Measurements from ENCODE around the gene PHF21B. TPM values are rescaled to one million over a fixed set of nuclear protein-coding genes. Genes with fewer than 3 reads are reported as not detected.

Gene PHF21B
- total RNA-seq, 2 experiments from 2014 or later: not detected

GRCh38 chr22:44982445-44982844 lies 27.4 kb downstream of the PHF21B start:
- H3K27ac Mint-ChIP-seq: no peak overlapping the region
- H3K36me3 Mint-ChIP-seq: no peaks in the 10 kb centered on the region
- intact Hi-C loops (cut with micrococcal nuclease): no loop called here
- H3K9me3 Mint-ChIP-seq: peaks cover 4% of the 10 kb centered on the region
- ChIA-PET POLR2A (interaction anchor here (0.7 kb wide), 1 partner anchor 895 kb away, joined by 3 read pairs; no protein-coding TSS in a partner anchor), CTCF (interaction anchor here (1.1 kb wide), 1 partner anchor 97 kb away, joined by 3 read pairs; no protein-coding TSS in a partner anchor)
- H3K4me3 Mint-ChIP-seq: no peak overlapping the region
- no peak for DNase-seq
- H3K4me1 Mint-ChIP-seq (ENCODE audit: low read depth): no peaks in the 10 kb centered on the region
- H3K27me3 Mint-ChIP-seq: peaks cover 12% of the 10 kb centered on the region

- no peak overlapping the region for H3K4me3 Mint-ChIP-seq
- peaks cover 12% of the 10 kb centered on the region for H3K27me3 Mint-ChIP-seq
- intact Hi-C loops (cut with micrococcal nuclease): no loop called here
- DNase-seq: no peak
- ChIA-PET CTCF (interaction anchor here (1.1 kb wide), 1 partner anchor 97 kb away, joined by 3 read pairs; no protein-coding TSS in a partner anchor), POLR2A (no interaction called here)
- H3K27ac Mint-ChIP-seq: no peak overlapping the region
- H3K9me3 Mint-ChIP-seq: peaks cover 4% of the 10 kb centered on the region
- no peaks in the 10 kb centered on the region for H3K4me1 Mint-ChIP-seq (ENCODE audit: low read depth)
- no peaks in the 10 kb centered on the region for H3K36me3 Mint-ChIP-seq
Observed at GRCh38 chr22:44981857-44982256, 27.9 kb downstream of the PHF21B start.

DNA sequence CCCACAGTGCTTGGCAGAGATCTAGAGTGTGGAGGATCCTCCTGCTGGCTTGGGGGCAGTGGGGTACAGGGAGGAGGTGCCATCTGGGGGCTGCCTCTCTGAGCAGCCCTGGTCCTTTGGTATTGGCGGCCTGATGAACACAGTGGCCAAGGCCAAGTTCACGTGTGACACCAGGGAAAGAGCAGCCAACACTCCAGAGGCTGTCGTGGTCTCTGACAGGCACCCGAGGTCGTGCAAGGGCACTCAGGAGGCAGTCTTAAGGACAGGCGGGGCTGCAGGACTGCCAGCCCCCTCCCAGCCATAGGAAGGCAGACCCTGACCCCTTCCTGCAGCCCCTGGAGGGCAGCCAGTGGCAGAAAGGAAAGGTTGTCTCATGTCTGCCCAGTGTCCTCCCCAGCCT lies 30.7 kb downstream of the PHF21B start:
- no peak for DNase-seq
- H3K4me3 Mint-ChIP-seq: no peak overlapping the region
- no peak overlapping the region for H3K27ac Mint-ChIP-seq
- no peaks in the 10 kb centered on the region for H3K36me3 Mint-ChIP-seq
- no peaks in the 10 kb centered on the region for H3K4me1 Mint-ChIP-seq (ENCODE audit: low read depth)
- intact Hi-C loops (cut with micrococcal nuclease): loop anchor here (5.0 kb wide), 1 partner anchor 103 kb away; no protein-coding TSS in a partner anchor
- ChIA-PET POLR2A (no interaction called here), CTCF (no interaction called here)
- peaks cover 12% of the 10 kb centered on the region for H3K27me3 Mint-ChIP-seq
- H3K9me3 Mint-ChIP-seq: peaks cover 4% of the 10 kb centered on the region

DNA sequence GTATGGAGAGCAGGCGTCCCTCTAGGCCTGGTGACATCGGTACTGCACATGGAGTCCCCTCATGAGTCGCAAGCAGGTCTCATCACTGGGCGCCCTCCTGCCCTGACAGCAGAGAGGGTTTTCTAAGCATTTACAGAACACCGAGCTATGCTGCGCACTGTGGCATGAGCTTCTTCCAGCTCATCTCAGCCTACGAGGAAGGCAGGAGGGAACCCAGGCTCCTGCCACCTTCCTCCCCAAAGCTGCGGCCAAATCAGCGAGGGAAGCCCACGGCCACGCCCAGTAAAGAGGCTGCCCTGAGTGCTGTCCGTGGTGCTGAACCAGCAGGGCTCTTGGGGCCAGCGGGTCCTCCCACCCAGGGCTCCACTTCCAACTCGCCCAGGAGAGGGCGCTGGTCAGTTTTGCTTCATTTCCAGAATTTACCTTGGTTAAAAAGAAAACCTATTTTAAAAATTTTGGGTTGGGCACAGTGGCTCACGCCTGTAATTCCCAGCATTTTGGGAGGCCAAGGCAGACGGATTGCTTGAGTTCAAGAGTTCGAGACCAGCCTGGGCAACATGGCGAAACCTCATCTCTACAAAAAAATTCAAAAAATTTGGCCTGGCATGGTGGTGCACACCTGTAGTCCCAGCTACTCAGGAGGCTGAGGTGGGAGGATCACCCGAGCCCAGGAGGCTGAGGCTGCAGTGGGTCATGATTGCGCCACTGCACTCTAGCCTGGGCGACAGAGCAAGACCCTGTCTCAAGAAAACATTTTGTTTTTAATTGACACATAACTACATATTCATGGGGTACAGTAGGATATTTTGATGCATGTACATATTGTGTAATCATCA lies 34.2 kb downstream of the PHF21B start:
- H3K27me3 Mint-ChIP-seq: peaks cover 12% of the 10 kb centered on the region
- H3K4me3 Mint-ChIP-seq: no peak overlapping the region
- no peak overlapping the region for H3K27ac Mint-ChIP-seq
- H3K36me3 Mint-ChIP-seq: no peaks in the 10 kb centered on the region
- ChIA-PET CTCF (interaction anchor here (1.0 kb wide), 1 partner anchor 121 kb away, joined by 3 read pairs; no protein-coding TSS in a partner anchor), POLR2A (no interaction called here)
- no peaks in the 10 kb centered on the region for H3K4me1 Mint-ChIP-seq (ENCODE audit: low read depth)
- intact Hi-C loops (cut with micrococcal nuclease): loop anchor here (2.0 to 5.0 kb wide), 2 partner anchors 107 to 121 kb away; no protein-coding TSS in a partner anchor
- DNase-seq: peak; percentile 87
- no peaks in the 10 kb centered on the region for H3K9me3 Mint-ChIP-seq

DNA sequence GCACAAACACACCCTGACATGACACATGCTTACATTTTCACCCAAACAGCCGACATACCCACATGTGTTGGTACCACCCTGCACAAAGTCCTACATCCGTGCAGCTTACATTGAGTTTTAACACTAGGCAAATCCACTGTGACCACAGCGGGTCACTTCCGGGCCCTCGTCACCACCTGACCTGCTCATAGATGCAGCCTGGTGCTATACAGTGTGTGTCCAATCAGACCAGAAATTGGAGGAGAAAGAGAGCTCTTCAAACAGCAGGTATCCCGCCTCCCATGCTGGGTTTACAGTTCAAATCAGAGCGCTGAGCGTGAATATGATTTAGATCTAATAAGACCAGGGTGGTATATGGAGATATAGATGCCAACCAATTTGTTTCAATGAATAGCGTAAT lies 35.4 kb downstream of the PHF21B start:
- Mint-ChIP-seq H3K27ac (no peak overlapping the region), H3K36me3 (no peaks in the 10 kb centered on the region), H3K27me3 (peaks cover 10% of the 10 kb centered on the region), H3K9me3 (no peaks in the 10 kb centered on the region), H3K4me1 (ENCODE audit: low read depth) (no peaks in the 10 kb centered on the region), H3K4me3 (no peak overlapping the region)
- ChIA-PET POLR2A (no interaction called here), CTCF (interaction anchor here (1.0 kb wide), 1 partner anchor 122 kb away, joined by 3 read pairs; no protein-coding TSS in a partner anchor)
- DNase-seq: no peak
- intact Hi-C loops (cut with micrococcal nuclease): loop anchor here (2.0 kb wide), 1 partner anchor 122 kb away; no protein-coding TSS in a partner anchor

GRCh38 chr22:44973829-44974228 lies 36.0 kb downstream of the PHF21B start:
- intact Hi-C loops (cut with micrococcal nuclease): loop anchor here (2.0 kb wide), 1 partner anchor 123 kb away; no protein-coding TSS in a partner anchor
- Mint-ChIP-seq H3K4me3 (no peak overlapping the region), H3K36me3 (no peaks in the 10 kb centered on the region), H3K27ac (no peak overlapping the region), H3K4me1 (ENCODE audit: low read depth) (no peaks in the 10 kb centered on the region), H3K27me3 (peaks cover 10% of the 10 kb centered on the region), H3K9me3 (no peaks in the 10 kb centered on the region)
- DNase-seq: no peak
- ChIA-PET CTCF (no interaction called here), POLR2A (no interaction called here)

DNA sequence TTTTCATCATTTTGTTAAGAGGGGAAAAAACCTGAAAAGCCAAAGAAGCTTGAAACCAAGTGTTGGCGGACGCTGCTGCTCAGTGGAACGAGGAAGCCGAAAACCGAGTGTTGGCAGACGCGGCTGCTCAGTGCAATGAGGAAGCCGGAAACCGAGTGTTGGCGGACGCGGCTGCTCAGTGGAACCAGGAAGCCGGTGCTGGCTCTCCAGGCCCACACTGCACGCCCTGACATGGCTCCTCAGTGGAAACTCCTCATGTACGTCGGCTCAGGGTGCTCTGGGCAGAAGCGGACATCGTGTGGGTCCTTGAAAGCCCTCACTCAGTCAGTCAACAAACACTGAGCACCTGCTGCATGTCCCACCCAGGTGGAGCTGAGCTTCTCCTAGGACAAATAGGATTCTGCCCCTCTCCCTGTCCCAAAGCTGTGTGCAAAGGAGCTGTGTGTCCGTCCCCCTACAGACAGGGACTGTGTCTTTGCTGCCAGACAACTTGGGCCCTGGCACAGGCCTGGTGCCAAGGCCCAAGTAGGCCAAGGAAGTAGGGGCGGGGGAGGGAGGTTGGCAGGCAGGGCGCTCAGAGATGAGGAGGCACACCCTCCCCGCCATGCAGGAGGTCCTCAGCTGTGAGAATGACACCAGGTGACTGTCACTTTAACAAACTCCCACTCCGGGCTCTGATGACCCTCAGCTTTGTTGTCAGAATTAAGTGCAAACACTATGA lies 37.3 kb downstream of the PHF21B start:
- no peaks in the 10 kb centered on the region for H3K36me3 Mint-ChIP-seq
- peak; percentile 31 for DNase-seq
- H3K27me3 Mint-ChIP-seq: peaks cover 14% of the 10 kb centered on the region
- ChIA-PET POLR2A (no interaction called here), CTCF (no interaction called here)
- H3K4me1 Mint-ChIP-seq (ENCODE audit: low read depth): no peaks in the 10 kb centered on the region
- intact Hi-C loops (cut with micrococcal nuclease): no loop called here
- no peak overlapping the region for H3K4me3 Mint-ChIP-seq
- no peaks in the 10 kb centered on the region for H3K9me3 Mint-ChIP-seq
- H3K27ac Mint-ChIP-seq: peak overlapping the region; percentile 47

GRCh38 chr22:44971651-44972362 lies 38.0 kb downstream of the PHF21B start:
- ChIA-PET POLR2A (no interaction called here), CTCF (no interaction called here)
- Mint-ChIP-seq H3K27me3 (peaks cover 14% of the 10 kb centered on the region), H3K36me3 (no peaks in the 10 kb centered on the region), H3K27ac (peak overlapping the region; percentile 47), H3K4me1 (ENCODE audit: low read depth) (no peaks in the 10 kb centered on the region), H3K9me3 (no peaks in the 10 kb centered on the region), H3K4me3 (no peak overlapping the region)
- intact Hi-C loops (cut with micrococcal nuclease): no loop called here
- DNase-seq: no peak

GRCh38 chr22:44970291-44970690 lies 39.5 kb downstream of the PHF21B start:
- ChIA-PET CTCF (no interaction called here), POLR2A (no interaction called here)
- Mint-ChIP-seq H3K27me3 (peaks cover 16% of the 10 kb centered on the region), H3K4me3 (no peak overlapping the region), H3K27ac (no peak overlapping the region), H3K36me3 (no peaks in the 10 kb centered on the region), H3K4me1 (ENCODE audit: low read depth) (no peaks in the 10 kb centered on the region), H3K9me3 (no peaks in the 10 kb centered on the region)
- DNase-seq: no peak
- intact Hi-C loops (cut with micrococcal nuclease): no loop called here

- intact Hi-C loops (cut with micrococcal nuclease): no loop called here
- Mint-ChIP-seq H3K9me3 (no peaks in the 10 kb centered on the region), H3K4me3 (no peak overlapping the region), H3K4me1 (ENCODE audit: low read depth) (no peaks in the 10 kb centered on the region), H3K36me3 (no peaks in the 10 kb centered on the region), H3K27me3 (peaks cover 16% of the 10 kb centered on the region), H3K27ac (no peak overlapping the region)
- POLR2A ChIA-PET: no interaction called here
- no peak for DNase-seq
- CTCF ChIA-PET: interaction anchor here (0.6 to 1.0 kb wide), 2 partner anchors 28 to 158 kb away, joined by 3 read pairs; no protein-coding TSS in a partner anchor
Observed at GRCh38 chr22:44969817-44970216, 40.0 kb downstream of the PHF21B start.

DNA sequence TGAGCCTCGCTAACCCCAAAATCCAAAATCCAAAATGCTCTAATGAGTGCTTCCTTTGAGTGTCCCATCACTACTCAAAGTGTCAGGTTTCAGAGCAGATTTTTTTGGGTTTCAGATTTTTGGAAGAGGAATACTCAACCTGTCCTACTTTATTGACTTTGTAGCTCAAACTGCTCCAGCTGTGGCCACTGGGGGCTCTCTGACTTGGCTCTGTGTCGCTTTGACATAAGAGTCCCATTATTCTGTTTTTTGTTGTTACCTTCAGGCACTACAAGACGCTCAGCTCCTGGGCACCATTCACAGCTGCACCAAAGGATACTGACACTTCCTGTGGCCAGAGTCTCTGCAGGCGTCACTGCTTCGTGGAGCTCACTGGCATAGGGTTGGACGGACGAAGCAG lies 41.1 kb downstream of the PHF21B start:
- Mint-ChIP-seq H3K9me3 (no peaks in the 10 kb centered on the region), H3K27ac (no peak overlapping the region), H3K36me3 (no peaks in the 10 kb centered on the region), H3K27me3 (peaks cover 17% of the 10 kb centered on the region), H3K4me1 (ENCODE audit: low read depth) (no peaks in the 10 kb centered on the region), H3K4me3 (no peak overlapping the region)
- ChIA-PET CTCF (interaction anchor here (0.6 kb wide), 1 partner anchor 159 kb away, joined by 3 read pairs; no protein-coding TSS in a partner anchor), POLR2A (no interaction called here)
- DNase-seq: no peak
- intact Hi-C loops (cut with micrococcal nuclease): no loop called here

- Mint-ChIP-seq H3K27me3 (peaks cover 14% of the 10 kb centered on the region), H3K4me3 (no peak overlapping the region), H3K4me1 (ENCODE audit: low read depth) (no peaks in the 10 kb centered on the region), H3K9me3 (no peaks in the 10 kb centered on the region), H3K36me3 (no peaks in the 10 kb centered on the region), H3K27ac (no peak overlapping the region)
- CTCF ChIA-PET: no interaction called here
- DNase-seq: no peak
- POLR2A ChIA-PET: no interaction called here
- intact Hi-C loops (cut with micrococcal nuclease): no loop called here
Observed at GRCh38 chr22:44965171-44965570, 44.6 kb downstream of the PHF21B start.
